ENCODE results near the gene FBLIM1.

FBLIM1 gene

GRCh38 chr1:15767941-15768340 lies 9.3 kb downstream of the FBLIM1 start:
- WGBS (ENCODE audit: insufficient coverage) = 100% methylated on average over 5 of the region's 5 CpGs
- Histone ChIP-seq H3K4me3 (ENCODE audit: control insufficient read depth in 1 of 7, extremely low read depth in 1 of 7, insufficient read depth in 4 of 7, low read depth in 2 of 7, low read length in 6 of 7) (no peak overlapping the region), H3K27ac (ENCODE audit: insufficient read depth in 1 of 2, low read depth in 1 of 2, low read length in 2 of 2, poor library complexity in 1 of 2, severe bottlenecking in 2 of 2) (no peak overlapping the region), H3K27me3 (replicated peaks in 2 of 5; ENCODE audit: control insufficient read depth in 4 of 5, insufficient read depth in 5 of 5, low read length in 4 of 5) (peaks cover 0 to 7% (median 0%) of the 10 kb centered on the region in 5 experiments), H3K9me3 (ENCODE audit: control extremely low read depth in 1 of 5, control insufficient read depth in 4 of 5, insufficient read depth in 2 of 5, low read depth in 1 of 5, low read length in 4 of 5) (no peaks in the 10 kb centered on the region), H3K36me3 (ENCODE audit: control insufficient read depth in 4 of 4, insufficient read depth in 4 of 4, low read length in 3 of 4) (no peaks in the 10 kb centered on the region), H3K4me1 (ENCODE audit: control extremely low read depth in 1 of 4, control insufficient read depth in 4 of 4, insufficient read depth in 4 of 4, low read length in 3 of 4) (no peaks in the 10 kb centered on the region)
- CTCF ChIA-PET = no interaction called here
- POLR2A ChIA-PET = no interaction called here
- DNase-seq = no peak

- Histone ChIP-seq H3K27ac (ENCODE audit: insufficient read depth in 1 of 2, low read depth in 1 of 2, low read length in 2 of 2, poor library complexity in 1 of 2, severe bottlenecking in 2 of 2) (no peak overlapping the region), H3K27me3 (replicated peaks in 2 of 5; ENCODE audit: control insufficient read depth in 4 of 5, insufficient read depth in 5 of 5, low read length in 4 of 5) (peaks cover 0 to 7% (median 0%) of the 10 kb centered on the region in 5 experiments), H3K36me3 (ENCODE audit: control insufficient read depth in 4 of 4, insufficient read depth in 4 of 4, low read length in 3 of 4) (no peaks in the 10 kb centered on the region), H3K9me3 (ENCODE audit: control extremely low read depth in 1 of 5, control insufficient read depth in 4 of 5, insufficient read depth in 2 of 5, low read depth in 1 of 5, low read length in 4 of 5) (no peaks in the 10 kb centered on the region), H3K4me1 (ENCODE audit: control extremely low read depth in 1 of 4, control insufficient read depth in 4 of 4, insufficient read depth in 4 of 4, low read length in 3 of 4) (no peaks in the 10 kb centered on the region), H3K4me3 (ENCODE audit: control insufficient read depth in 1 of 7, extremely low read depth in 1 of 7, insufficient read depth in 4 of 7, low read depth in 2 of 7, low read length in 6 of 7) (no peak overlapping the region)
- CTCF ChIA-PET = no interaction called here
- no peak for DNase-seq
- 100% methylated on average over 6 of the region's 7 CpGs for WGBS (ENCODE audit: insufficient coverage)
- POLR2A ChIA-PET = no interaction called here
These were observed 9.8 kb downstream of the FBLIM1 start for GRCh38 chr1:15768388-15768787.

GRCh38 chr1:15770313-15770962 lies 11.8 kb downstream of the FBLIM1 start:
- WGBS (ENCODE audit: insufficient coverage) = 96% methylated on average over 14 of the region's 14 CpGs
- H3K9me3 ChIP-seq (ENCODE audit: control extremely low read depth in 1 of 5, control insufficient read depth in 4 of 5, insufficient read depth in 2 of 5, low read depth in 1 of 5, low read length in 4 of 5) = no peaks in the 10 kb centered on the region
- H3K4me1 ChIP-seq (ENCODE audit: control extremely low read depth in 1 of 4, control insufficient read depth in 4 of 4, insufficient read depth in 4 of 4, low read length in 3 of 4) = no peaks in the 10 kb centered on the region
- peaks cover 0 to 3% (median 0%) of the 10 kb centered on the region in 5 experiments for H3K27me3 ChIP-seq (replicated peaks in 2 of 5; ENCODE audit: control insufficient read depth in 4 of 5, insufficient read depth in 5 of 5, low read length in 4 of 5)
- H3K27ac ChIP-seq (ENCODE audit: insufficient read depth in 1 of 2, low read depth in 1 of 2, low read length in 2 of 2, poor library complexity in 1 of 2, severe bottlenecking in 2 of 2) = no peak overlapping the region
- CTCF ChIA-PET = no interaction called here
- H3K4me3 ChIP-seq (ENCODE audit: control insufficient read depth in 1 of 7, extremely low read depth in 1 of 7, insufficient read depth in 4 of 7, low read depth in 2 of 7, low read length in 6 of 7) = no peak overlapping the region
- no peaks in the 10 kb centered on the region for H3K36me3 ChIP-seq (ENCODE audit: control insufficient read depth in 4 of 4, insufficient read depth in 4 of 4, low read length in 3 of 4)
- DNase-seq = no peak
- POLR2A ChIA-PET = no interaction called here

- Histone ChIP-seq H3K36me3 (ENCODE audit: control insufficient read depth in 4 of 4, insufficient read depth in 4 of 4, low read length in 3 of 4) (no peaks in the 10 kb centered on the region), H3K27ac (ENCODE audit: insufficient read depth in 1 of 2, low read depth in 1 of 2, low read length in 2 of 2, poor library complexity in 1 of 2, severe bottlenecking in 2 of 2) (no peak overlapping the region), H3K9me3 (ENCODE audit: control extremely low read depth in 1 of 5, control insufficient read depth in 4 of 5, insufficient read depth in 2 of 5, low read depth in 1 of 5, low read length in 4 of 5) (no peaks in the 10 kb centered on the region), H3K4me3 (ENCODE audit: control insufficient read depth in 1 of 7, extremely low read depth in 1 of 7, insufficient read depth in 4 of 7, low read depth in 2 of 7, low read length in 6 of 7) (no peak overlapping the region), H3K4me1 (ENCODE audit: control extremely low read depth in 1 of 4, control insufficient read depth in 4 of 4, insufficient read depth in 4 of 4, low read length in 3 of 4) (no peaks in the 10 kb centered on the region), H3K27me3 (replicated peaks in 2 of 5; ENCODE audit: control insufficient read depth in 4 of 5, insufficient read depth in 5 of 5, low read length in 4 of 5) (peaks cover 0 to 3% (median 0%) of the 10 kb centered on the region in 5 experiments)
- DNase-seq = no peak
- POLR2A ChIA-PET = no interaction called here
- CTCF ChIA-PET = interaction anchor here (1.0 kb wide), 1 partner anchor 9 kb away, joined by 3 read pairs; no protein-coding TSS in a partner anchor
- WGBS (ENCODE audit: insufficient coverage) = 87% methylated on average over 6 of the region's 6 CpGs
These were observed 13.4 kb downstream of the FBLIM1 start for GRCh38 chr1:15771836-15772515.

- CTCF ChIA-PET = interaction anchor here (0.9 kb wide), 1 partner anchor 19 kb away, joined by 3 read pairs; no protein-coding TSS in a partner anchor
- no peaks in the 10 kb centered on the region for H3K4me1 ChIP-seq (ENCODE audit: control extremely low read depth in 1 of 4, control insufficient read depth in 4 of 4, insufficient read depth in 4 of 4, low read length in 3 of 4)
- POLR2A ChIA-PET = no interaction called here
- no peak for DNase-seq
- H3K9me3 ChIP-seq (ENCODE audit: control extremely low read depth in 1 of 5, control insufficient read depth in 4 of 5, insufficient read depth in 2 of 5, low read depth in 1 of 5, low read length in 4 of 5) = no peaks in the 10 kb centered on the region
- no peak overlapping the region for H3K4me3 ChIP-seq (ENCODE audit: control insufficient read depth in 1 of 7, extremely low read depth in 1 of 7, insufficient read depth in 4 of 7, low read depth in 2 of 7, low read length in 6 of 7)
- peaks cover 0 to 3% (median 0%) of the 10 kb centered on the region in 5 experiments for H3K27me3 ChIP-seq (replicated peaks in 2 of 5; ENCODE audit: control insufficient read depth in 4 of 5, insufficient read depth in 5 of 5, low read length in 4 of 5)
- no peaks in the 10 kb centered on the region for H3K36me3 ChIP-seq (ENCODE audit: control insufficient read depth in 4 of 4, insufficient read depth in 4 of 4, low read length in 3 of 4)
- H3K27ac ChIP-seq (ENCODE audit: insufficient read depth in 1 of 2, low read depth in 1 of 2, low read length in 2 of 2, poor library complexity in 1 of 2, severe bottlenecking in 2 of 2) = no peak overlapping the region
- 100% methylated on average over 1 of the region's 2 CpGs for WGBS (ENCODE audit: insufficient coverage)
These were observed 17.1 kb downstream of the FBLIM1 start for GRCh38 chr1:15775706-15776105.

GRCh38 chr1:15777909-15778707 lies 19.5 kb downstream of the FBLIM1 start:
- Histone ChIP-seq H3K27ac (ENCODE audit: insufficient read depth in 1 of 2, low read depth in 1 of 2, low read length in 2 of 2, poor library complexity in 1 of 2, severe bottlenecking in 2 of 2) (no peak overlapping the region), H3K27me3 (replicated peaks in 2 of 5; ENCODE audit: control insufficient read depth in 4 of 5, insufficient read depth in 5 of 5, low read length in 4 of 5) (peaks cover 0 to 2% (median 0%) of the 10 kb centered on the region in 5 experiments), H3K9me3 (ENCODE audit: control extremely low read depth in 1 of 5, control insufficient read depth in 4 of 5, insufficient read depth in 2 of 5, low read depth in 1 of 5, low read length in 4 of 5) (no peaks in the 10 kb centered on the region), H3K4me1 (ENCODE audit: control extremely low read depth in 1 of 4, control insufficient read depth in 4 of 4, insufficient read depth in 4 of 4, low read length in 3 of 4) (no peaks in the 10 kb centered on the region), H3K4me3 (ENCODE audit: control insufficient read depth in 1 of 7, extremely low read depth in 1 of 7, insufficient read depth in 4 of 7, low read depth in 2 of 7, low read length in 6 of 7) (no peak overlapping the region), H3K36me3 (ENCODE audit: control insufficient read depth in 4 of 4, insufficient read depth in 4 of 4, low read length in 3 of 4) (no peaks in the 10 kb centered on the region)
- 95% methylated on average over 3 of the region's 7 CpGs for WGBS (ENCODE audit: insufficient coverage)
- ChIA-PET POLR2A (no interaction called here), CTCF (interaction anchor here (1.0 to 3.2 kb wide), 2 partner anchors 10 to 14 kb away, joined by 3 to 18 read pairs; no protein-coding TSS in a partner anchor)
- DNase-seq = no peak

- H3K27me3 ChIP-seq (replicated peaks in 2 of 5; ENCODE audit: control insufficient read depth in 4 of 5, insufficient read depth in 5 of 5, low read length in 4 of 5) = peaks cover 0 to 2% (median 0%) of the 10 kb centered on the region in 5 experiments
- H3K36me3 ChIP-seq (ENCODE audit: control insufficient read depth in 4 of 4, insufficient read depth in 4 of 4, low read length in 3 of 4) = no peaks in the 10 kb centered on the region
- no peaks in the 10 kb centered on the region for H3K4me1 ChIP-seq (ENCODE audit: control extremely low read depth in 1 of 4, control insufficient read depth in 4 of 4, insufficient read depth in 4 of 4, low read length in 3 of 4)
- DNase-seq = no peak
- H3K27ac ChIP-seq (ENCODE audit: insufficient read depth in 1 of 2, low read depth in 1 of 2, low read length in 2 of 2, poor library complexity in 1 of 2, severe bottlenecking in 2 of 2) = no peak overlapping the region
- POLR2A ChIA-PET = no interaction called here
- no peak overlapping the region for H3K4me3 ChIP-seq (ENCODE audit: control insufficient read depth in 1 of 7, extremely low read depth in 1 of 7, insufficient read depth in 4 of 7, low read depth in 2 of 7, low read length in 6 of 7)
- CTCF ChIA-PET = no interaction called here
- 96% methylated on average over 7 of the region's 8 CpGs for WGBS (ENCODE audit: insufficient coverage)
- no peaks in the 10 kb centered on the region for H3K9me3 ChIP-seq (ENCODE audit: control extremely low read depth in 1 of 5, control insufficient read depth in 4 of 5, insufficient read depth in 2 of 5, low read depth in 1 of 5, low read length in 4 of 5)
These were observed 27.1 kb downstream of the FBLIM1 start for GRCh38 chr1:15785683-15786082.
